T-cell (primary cell): ENCODE results near the gene RYR2. TPM values are rescaled to one million over a fixed set of nuclear protein-coding genes. Genes with fewer than 3 reads are reported as not detected.

Experiments
- ATAC-seq, 4 experiments: fragments of 200-7000 bp in 3 of 4; fragments of 150-1000 bp in 1 of 4; cut with Tn5 transposase; replicated peaks in 1 of 4; 1 replicate in 3 of 4; 2 replicates in 1 of 4; pipeline ENCODE4 v1.10.0; 2021; ENCODE audit warnings: moderate library complexity in 3 of 4, mild to moderate bottlenecking in 2 of 4, moderate number of reproducible peaks in 1 of 4
- CTCF ChIA-PET, 2 donors: fragments of 300-600 bp; sonication (Branson Sonifier 250); formaldehyde crosslinking; loops; one replicate each; lab custom pipeline; 2022; ENCODE audit warnings: antibody characterized with exemption in 2 of 2; lab: Charles Lee
- POLR2A ChIA-PET, 2 donors: fragments of 300-600 bp; sonication (Branson Sonifier 250); formaldehyde crosslinking; loops; one replicate each; lab custom pipeline; 2022; ENCODE audit warnings: antibody characterized with exemption in 2 of 2; lab: Charles Lee
- DNase-seq, 35 experiments: peaks; one replicate each; pipeline versions ENCODE4 v3.0.0 to v3.0.0-alpha.2; 2013 to 2023
- H3K27ac ChIP-seq: one replicate; pipeline ENCODE4 v1.5.1; 2013; ENCODE audit warnings: low read length
- H3K27me3 ChIP-seq, 2 experiments: replicated peaks in 1 of 2; 1 replicate in 1 of 2; 2 replicates in 1 of 2; pipeline versions ENCODE4 v1.6.1 to v1.7.0; 2013; ENCODE audit warnings: low read length in 1 of 2, mixed read lengths in 1 of 2; ENCODE audit not compliant: control insufficient read depth in 2 of 2, insufficient read depth in 2 of 2; ENCODE audit errors: extremely low read depth in 1 of 2
- H3K36me3 ChIP-seq, 2 donors: 1 replicate in 1 of 2; 2 replicates in 1 of 2; pipeline versions ENCODE4 v1.6.1 to v1.7.0; 2013; ENCODE audit warnings: low read length in 1 of 2; ENCODE audit not compliant: control insufficient read depth in 2 of 2, insufficient read depth in 1 of 2; ENCODE audit errors: extremely low read depth in 1 of 2
- H3K4me1 ChIP-seq, 2 experiments: 1 replicate in 1 of 2; 2 replicates in 1 of 2; pipeline versions ENCODE4 v1.6.1 to v1.7.0; 2013; ENCODE audit warnings: low read length in 2 of 2, mixed read lengths in 1 of 2; ENCODE audit not compliant: insufficient read depth in 2 of 2, control insufficient read depth in 1 of 2; ENCODE audit errors: extremely low read depth in 1 of 2
- H3K4me3 ChIP-seq, 2 donors: 1 replicate in 1 of 2; 2 replicates in 1 of 2; pipeline versions ENCODE4 v1.5.1 to v1.7.0; 2013; ENCODE audit warnings: mild to moderate bottlenecking in 2 of 2, low read length in 1 of 2, moderate library complexity in 1 of 2; ENCODE audit not compliant: control insufficient read depth in 1 of 2; ENCODE audit errors: extremely low read depth in 1 of 2
- H3K9me3 ChIP-seq: 2 replicates; pipeline ENCODE4 v1.7.0; 2013
- H3K27ac Mint-ChIP-seq, 2 donors: one replicate each; pipeline ENCODE4 v1.8.0; 2020 to 2021; ENCODE audit warnings: mild to moderate bottlenecking in 2 of 2, mixed read lengths in 2 of 2
- H3K27me3 Mint-ChIP-seq, 2 donors: one replicate each; pipeline ENCODE4 v1.8.0; 2021 to 2022; ENCODE audit warnings: mixed read lengths in 2 of 2
- H3K36me3 Mint-ChIP-seq: one replicate; pipeline ENCODE4 v1.8.0; 2021; ENCODE audit warnings: mixed read lengths
- H3K4me1 Mint-ChIP-seq, 3 donors: one replicate each; pipeline ENCODE4 v1.8.0; 2020 to 2022; ENCODE audit warnings: mixed read lengths in 3 of 3, mild to moderate bottlenecking in 1 of 3
- H3K4me3 Mint-ChIP-seq, 3 donors: one replicate each; pipeline ENCODE4 v1.8.0; 2020 to 2022; ENCODE audit warnings: mild to moderate bottlenecking in 3 of 3, mixed read lengths in 3 of 3, moderate library complexity in 3 of 3
- H3K9me3 Mint-ChIP-seq, 3 donors: one replicate each; pipeline ENCODE4 v1.8.0; 2020 to 2022; ENCODE audit warnings: mixed read lengths in 3 of 3
- WGBS: methylation state at CpG from one replicate; pipeline ENCODE4 v1.1.5; 2013; ENCODE audit warnings: missing lambda C conversion rate; ENCODE audit not compliant: insufficient coverage; 5-methylcytosine and 5-hydroxymethylcytosine counted together
- total RNA-seq, 35 experiments: library from RNA in 6 of 35; stranded (reverse) in 6 of 35; fragments of 120-200 nt in 1 of 35; gene quantifications; one replicate each; pipeline versions ENCODE4 v1.2.1 to v1.2.4 and lab custom pipeline; 2013 to 2026

Gene RYR2
- total RNA-seq, 5 donors from 2014 or later (not counting 1 experiment from before 2014, with no cell fraction given) = 0.07 to 0.33 (median 0.18) TPM; not detected in 1

DNA sequence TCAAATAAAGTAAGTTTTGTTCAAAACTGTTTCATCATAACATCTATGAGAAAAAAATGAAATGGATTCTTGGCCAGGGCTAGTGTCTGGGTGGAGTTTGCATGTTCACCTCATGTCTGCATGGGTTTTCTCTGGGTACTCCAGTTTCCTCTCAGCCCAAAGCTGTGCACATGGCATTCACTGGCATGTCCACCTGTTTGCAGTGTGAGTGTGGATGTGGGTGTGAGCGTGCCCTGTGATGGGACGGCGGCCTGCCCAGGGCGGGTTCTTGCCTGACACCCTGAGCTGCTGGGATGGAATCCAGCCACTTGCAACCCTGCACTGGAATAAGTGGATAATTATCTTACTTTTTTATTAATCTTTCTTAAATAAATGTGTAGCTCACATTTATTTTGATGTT is 185.5 kb downstream of the RYR2 start:
- Histone ChIP-seq H3K9me3 (no peaks in the 10 kb centered on the region), H3K27me3 (no peaks in the 10 kb centered on the region), H3K4me3 (no peak overlapping the region), H3K27ac (no peak overlapping the region), H3K36me3 (no peaks in the 10 kb centered on the region), H3K4me1 (no peaks in the 10 kb centered on the region)
- DNase-seq (no peak), ATAC-seq (no peak)
- no peak overlapping the region for H3K4me3 Mint-ChIP-seq
- no peaks in the 10 kb centered on the region for H3K9me3 Mint-ChIP-seq
- H3K27me3 Mint-ChIP-seq = peaks cover 0 to under 1% of the 10 kb centered on the region in 2 donors
- H3K27ac Mint-ChIP-seq = no peak overlapping the region
- H3K4me1 Mint-ChIP-seq = no peaks in the 10 kb centered on the region
- 100% methylated on average over 1 of the region's 4 CpGs for WGBS
- ChIA-PET CTCF (no interaction called here), POLR2A (no interaction called here)
- no peaks in the 10 kb centered on the region for H3K36me3 Mint-ChIP-seq

DNA sequence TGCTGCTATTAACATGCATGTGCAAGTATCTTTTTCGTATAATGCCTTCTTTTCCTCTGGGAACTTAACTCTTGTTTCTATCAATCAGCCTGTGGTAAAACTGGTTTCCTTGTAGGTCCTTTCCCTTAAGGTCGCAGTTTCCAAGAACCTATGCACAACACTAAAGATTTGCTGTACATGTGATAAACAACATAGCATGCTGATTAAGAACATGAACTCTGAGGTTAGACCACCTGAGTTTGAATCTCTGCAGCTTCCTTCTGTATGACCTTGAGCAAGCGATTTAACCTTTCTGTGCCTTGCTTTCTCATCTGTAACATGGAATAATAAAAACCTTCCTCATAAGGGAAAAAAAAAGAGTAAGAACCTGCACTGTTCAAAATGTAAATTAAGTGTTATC is 186.4 kb downstream of the RYR2 start:
- Mint-ChIP-seq H3K27me3 (peaks cover 0 to 3% of the 10 kb centered on the region in 2 donors), H3K4me1 (no peaks in the 10 kb centered on the region), H3K9me3 (no peaks in the 10 kb centered on the region), H3K36me3 (no peaks in the 10 kb centered on the region), H3K4me3 (no peak overlapping the region), H3K27ac (no peak overlapping the region)
- H3K4me1 ChIP-seq = no peaks in the 10 kb centered on the region
- no peak overlapping the region for H3K4me3 ChIP-seq
- WGBS = no CpG with 5 or more reads among the region's 3 CpGs
- ATAC-seq (no peak), DNase-seq (no peak)
- CTCF ChIA-PET = no interaction called here
- H3K27ac ChIP-seq = no peak overlapping the region
- H3K9me3 ChIP-seq = no peaks in the 10 kb centered on the region
- no peaks in the 10 kb centered on the region for H3K36me3 ChIP-seq
- H3K27me3 ChIP-seq = no peaks in the 10 kb centered on the region
- POLR2A ChIA-PET = no interaction called here

DNA sequence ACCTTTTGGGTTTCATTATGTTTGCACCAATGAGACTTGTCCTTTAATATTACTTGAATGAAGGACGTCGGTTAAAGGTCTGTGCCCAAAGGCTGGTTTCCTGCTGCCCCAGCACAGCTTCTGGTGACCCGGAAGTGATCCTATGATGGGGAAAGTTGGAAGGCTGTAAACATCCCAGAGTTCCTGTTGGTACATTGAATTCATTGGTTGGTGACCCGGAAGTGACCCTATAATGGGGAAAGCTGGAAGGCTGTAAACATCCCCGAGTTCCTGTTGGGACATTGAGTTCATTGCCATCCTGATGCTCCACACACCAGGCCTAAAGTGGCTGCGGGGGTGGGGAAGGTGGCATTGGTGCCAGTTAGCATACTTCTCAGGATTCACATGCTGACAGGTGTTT is 187.3 kb downstream of the RYR2 start:
- POLR2A ChIA-PET = no interaction called here
- H3K9me3 Mint-ChIP-seq = peaks cover 0 to 3% (median 0%) of the 10 kb centered on the region in 3 donors
- DNase-seq = no peak
- 95% methylated on average over 4 of the region's 6 CpGs for WGBS
- no peaks in the 10 kb centered on the region for H3K9me3 ChIP-seq
- H3K4me3 Mint-ChIP-seq = no peak overlapping the region
- no peak for ATAC-seq
- no peaks in the 10 kb centered on the region for H3K36me3 ChIP-seq
- no peak overlapping the region for H3K4me3 ChIP-seq
- no peak overlapping the region for H3K27ac Mint-ChIP-seq
- H3K27me3 Mint-ChIP-seq = peaks cover 0 to 7% of the 10 kb centered on the region in 2 donors
- H3K27ac ChIP-seq = no peak overlapping the region
- no peaks in the 10 kb centered on the region for H3K27me3 ChIP-seq
- no peaks in the 10 kb centered on the region for H3K4me1 Mint-ChIP-seq
- no peaks in the 10 kb centered on the region for H3K36me3 Mint-ChIP-seq
- no peaks in the 10 kb centered on the region for H3K4me1 ChIP-seq
- CTCF ChIA-PET = no interaction called here

DNA sequence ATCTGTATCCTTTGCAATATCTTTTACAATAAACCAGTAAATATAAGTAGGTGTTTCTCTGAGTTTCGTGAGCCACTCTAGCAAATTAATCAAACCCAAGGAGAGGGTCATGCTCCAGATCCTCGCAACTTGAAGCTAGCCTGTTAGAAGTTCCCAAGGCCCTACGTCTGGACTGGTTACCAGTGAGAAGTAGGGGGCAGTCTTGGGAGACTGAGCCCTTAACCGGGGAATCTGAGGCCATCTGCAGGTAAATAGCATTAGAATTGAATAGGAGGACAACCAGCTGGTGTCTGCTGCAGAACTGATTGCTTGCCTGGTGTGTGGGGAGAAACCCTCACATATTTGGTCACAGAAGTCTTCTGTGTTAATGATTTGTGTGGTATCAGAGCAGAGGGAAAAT is 190.5 kb downstream of the RYR2 start:
- H3K27ac Mint-ChIP-seq = no peak overlapping the region
- Histone ChIP-seq H3K4me3 (no peak overlapping the region), H3K27ac (no peak overlapping the region), H3K36me3 (no peaks in the 10 kb centered on the region), H3K4me1 (no peaks in the 10 kb centered on the region), H3K27me3 (no peaks in the 10 kb centered on the region), H3K9me3 (no peaks in the 10 kb centered on the region)
- no peak overlapping the region for H3K4me3 Mint-ChIP-seq
- ATAC-seq (no peak), DNase-seq (no peak)
- H3K4me1 Mint-ChIP-seq = no peaks in the 10 kb centered on the region
- peaks cover 0 to 3% (median 0%) of the 10 kb centered on the region in 3 donors for H3K9me3 Mint-ChIP-seq
- peaks cover 0 to 8% of the 10 kb centered on the region in 2 donors for H3K27me3 Mint-ChIP-seq
- no peaks in the 10 kb centered on the region for H3K36me3 Mint-ChIP-seq
- ChIA-PET CTCF (no interaction called here), POLR2A (no interaction called here)
- 82% methylated on average over 1 of the region's 4 CpGs for WGBS

DNA sequence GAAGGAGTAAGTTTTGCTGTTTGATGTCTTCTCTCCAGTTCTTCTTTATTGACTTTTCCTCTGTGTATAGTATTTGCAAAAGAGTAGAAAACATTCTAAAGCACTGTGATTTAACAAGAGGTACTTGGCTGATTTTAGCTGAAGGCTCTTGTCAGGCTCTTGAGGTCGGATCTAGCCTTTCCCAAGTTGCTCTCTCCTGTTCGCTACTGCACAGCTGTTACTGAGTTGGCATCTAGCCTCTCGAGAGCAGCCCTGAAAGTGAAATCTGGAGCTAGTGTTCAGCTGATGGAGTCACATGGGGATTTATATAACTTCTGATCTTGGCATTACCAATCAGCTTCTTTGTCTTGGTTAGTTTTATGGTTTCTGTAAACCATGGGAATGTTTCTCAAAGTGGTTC is 193.1 kb downstream of the RYR2 start:
- Histone ChIP-seq H3K4me3 (no peak overlapping the region), H3K27me3 (no peaks in the 10 kb centered on the region), H3K36me3 (no peaks in the 10 kb centered on the region), H3K9me3 (no peaks in the 10 kb centered on the region), H3K4me1 (no peaks in the 10 kb centered on the region), H3K27ac (no peak overlapping the region)
- Mint-ChIP-seq H3K4me1 (no peaks in the 10 kb centered on the region), H3K27me3 (peaks cover 0 to 8% of the 10 kb centered on the region in 2 donors), H3K9me3 (peaks cover 0 to 3% (median 0%) of the 10 kb centered on the region in 3 donors), H3K27ac (no peak overlapping the region), H3K36me3 (no peaks in the 10 kb centered on the region), H3K4me3 (no peak overlapping the region)
- CTCF ChIA-PET = no interaction called here
- POLR2A ChIA-PET = no interaction called here
- DNase-seq (no peak), ATAC-seq (no peak)
- WGBS = 0% methylated on average over 1 of the region's 3 CpGs

DNA sequence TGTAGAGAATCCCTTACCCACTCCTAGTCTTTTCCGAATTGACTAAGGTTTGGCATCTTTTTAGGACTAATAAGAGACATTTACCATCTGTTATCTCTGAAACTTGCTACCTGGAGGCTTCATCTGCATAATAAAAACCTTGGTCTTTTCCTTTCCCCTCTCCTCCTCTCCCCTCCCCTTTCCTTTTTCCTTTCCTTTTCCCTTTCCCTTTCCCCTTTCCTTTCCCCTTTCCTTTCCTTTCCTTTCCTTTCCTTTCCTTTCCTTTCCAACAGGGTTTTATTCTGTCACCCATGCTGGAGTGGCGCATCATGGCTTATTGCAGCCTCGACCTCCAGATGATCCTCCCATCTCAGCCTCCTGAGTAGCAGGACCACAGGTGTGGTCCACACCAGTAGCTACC is 195.7 kb downstream of the RYR2 start:
- no peak overlapping the region for H3K27ac Mint-ChIP-seq

DNA sequence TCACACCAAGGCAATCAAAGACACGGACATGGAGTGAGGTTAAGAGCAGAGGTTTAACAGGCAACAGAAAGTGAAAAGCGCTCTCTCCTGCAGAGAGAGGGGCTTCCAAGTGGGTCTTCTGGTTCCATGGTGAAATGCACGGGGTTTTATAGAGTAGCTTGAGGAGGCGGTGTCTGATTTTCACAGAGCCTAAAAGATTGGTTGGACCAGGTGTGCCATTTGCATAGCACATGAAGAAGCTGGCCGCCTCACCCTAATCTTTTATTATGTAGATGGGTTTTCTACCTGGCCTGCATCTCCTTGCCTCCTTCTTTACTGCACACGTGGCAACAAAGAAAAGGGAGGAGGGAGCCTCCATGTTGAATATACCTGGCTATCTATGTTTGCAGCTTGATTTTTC is 197.3 kb downstream of the RYR2 start:
- no peaks in the 10 kb centered on the region for H3K27me3 ChIP-seq
- Mint-ChIP-seq H3K4me3 (no peak overlapping the region), H3K4me1 (no peaks in the 10 kb centered on the region), H3K36me3 (no peaks in the 10 kb centered on the region), H3K9me3 (peaks cover 0 to 5% (median 0%) of the 10 kb centered on the region in 3 donors), H3K27me3 (peaks cover 2 to 4% of the 10 kb centered on the region in 2 donors), H3K27ac (no peak overlapping the region)
- no peak overlapping the region for H3K27ac ChIP-seq
- H3K4me1 ChIP-seq = no peaks in the 10 kb centered on the region
- 78% methylated on average over 3 of the region's 6 CpGs for WGBS
- no peak for DNase-seq
- no peaks in the 10 kb centered on the region for H3K36me3 ChIP-seq
- no peak for ATAC-seq
- POLR2A ChIA-PET = no interaction called here
- CTCF ChIA-PET = no interaction called here
- no peak overlapping the region for H3K4me3 ChIP-seq
- no peaks in the 10 kb centered on the region for H3K9me3 ChIP-seq

More for the DNA sequence above, 195.7 kb downstream of the RYR2 start:
- peaks cover 4 to 5% of the 10 kb centered on the region in 2 donors for H3K27me3 Mint-ChIP-seq
- no peaks in the 10 kb centered on the region for H3K36me3 Mint-ChIP-seq
- POLR2A ChIA-PET = no interaction called here
- no peaks in the 10 kb centered on the region for H3K4me1 Mint-ChIP-seq
- peaks cover 0 to 7% (median 0%) of the 10 kb centered on the region in 3 donors for H3K9me3 Mint-ChIP-seq
- CTCF ChIA-PET = no interaction called here
- no peak for DNase-seq
- 80% methylated on average over 1 of the region's 3 CpGs for WGBS
- Histone ChIP-seq H3K9me3 (no peaks in the 10 kb centered on the region), H3K4me3 (no peak overlapping the region), H3K36me3 (no peaks in the 10 kb centered on the region), H3K27ac (no peak overlapping the region), H3K4me1 (no peaks in the 10 kb centered on the region), H3K27me3 (no peaks in the 10 kb centered on the region)
- no peak overlapping the region for H3K4me3 Mint-ChIP-seq
- no peak for ATAC-seq
